HG03280 (cell line): ENCODE measurements around the gene CHST8.

Experiments used
- ATAC-seq: cut with Tn5 transposase; IDR thresholded peaks from one replicate; pipeline ENCODE4 v1.9.1; 2021; ENCODE audit warnings: mild to moderate bottlenecking, moderate library complexity; ENCODE audit not compliant: unreplicated experiment

Gene CHST8

DNA sequence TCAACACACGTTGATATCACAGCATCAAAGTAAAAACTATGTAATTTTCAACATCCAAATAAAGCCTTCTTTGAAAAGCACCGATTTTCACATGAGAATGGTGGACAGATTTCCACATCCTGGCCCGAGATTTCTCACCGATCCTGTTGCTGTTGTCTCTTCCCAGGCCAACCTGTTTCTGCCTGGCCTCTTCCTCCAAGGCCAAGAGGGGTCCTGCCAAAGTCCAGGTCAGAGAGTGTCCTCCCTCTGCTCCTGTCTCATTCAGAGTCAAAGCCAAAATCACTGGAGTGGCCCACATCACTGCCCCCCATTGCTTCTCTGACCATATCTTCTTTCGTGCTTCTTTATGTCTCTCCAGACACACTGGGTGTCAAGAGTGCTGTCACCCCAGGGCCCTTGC lies 49.5 kb downstream of the CHST8 start:
- ATAC-seq: no peak

DNA sequence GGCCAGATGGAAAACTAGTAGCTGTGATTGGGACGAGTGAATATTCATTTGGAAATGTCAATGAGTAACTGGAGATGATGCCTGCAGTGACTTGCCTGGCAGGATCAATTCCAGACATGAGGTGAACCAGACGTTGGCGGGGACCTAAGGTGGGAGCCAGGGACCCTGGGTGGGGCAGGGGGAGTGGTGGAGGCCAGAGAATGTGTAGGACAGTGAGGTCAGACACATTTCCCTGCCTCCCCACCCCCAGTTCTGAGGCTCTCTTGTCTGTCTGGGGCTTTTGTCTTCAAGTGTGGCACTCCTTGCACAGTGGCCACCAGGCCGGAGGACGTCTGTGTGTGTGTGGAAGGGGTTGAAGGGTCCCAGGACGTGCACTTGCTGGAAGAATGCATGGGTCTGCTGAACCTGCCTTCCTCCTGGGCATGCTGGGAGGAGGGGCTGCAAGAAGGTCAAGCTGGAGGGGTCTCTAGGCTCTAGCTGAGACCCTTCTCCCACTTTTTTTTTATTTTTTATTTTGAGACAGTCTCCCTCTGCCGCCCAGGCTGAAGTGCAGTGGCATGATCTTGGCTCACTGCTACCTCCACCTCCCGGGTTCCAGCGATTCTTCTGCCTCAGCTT lies 51.6 kb downstream of the CHST8 start:
- no peak for ATAC-seq

DNA sequence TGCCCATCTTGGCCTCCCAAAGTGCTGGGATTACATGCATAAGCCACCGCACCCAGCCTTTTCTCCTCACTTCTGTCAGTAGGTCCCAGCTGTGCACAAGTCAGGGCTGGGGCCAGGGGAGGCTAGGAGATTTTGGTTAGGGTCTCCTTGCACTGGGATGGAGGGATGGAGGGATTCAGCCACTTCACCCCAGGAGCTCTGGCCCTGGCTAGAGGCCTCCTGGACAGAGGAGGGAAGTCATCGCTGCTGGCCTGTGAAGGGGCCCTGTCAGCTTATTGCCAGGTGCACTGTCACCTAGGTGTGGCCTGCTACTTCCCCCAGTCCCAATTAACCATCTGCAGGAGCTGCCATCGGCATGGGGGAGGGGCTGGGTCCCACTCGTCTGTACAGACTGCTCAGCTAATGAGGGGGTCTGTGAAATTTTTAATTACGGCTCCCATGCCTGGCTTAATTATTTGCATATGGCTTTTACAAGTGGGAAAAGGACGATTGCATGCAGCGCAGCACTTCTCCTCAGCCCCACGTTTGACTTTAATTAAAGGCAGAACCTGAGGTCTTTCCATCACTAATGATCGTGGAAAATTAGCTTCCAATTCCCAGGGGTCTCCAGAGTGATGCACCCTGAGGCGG lies 52.4 kb downstream of the CHST8 start:
- ATAC-seq: no peak

DNA sequence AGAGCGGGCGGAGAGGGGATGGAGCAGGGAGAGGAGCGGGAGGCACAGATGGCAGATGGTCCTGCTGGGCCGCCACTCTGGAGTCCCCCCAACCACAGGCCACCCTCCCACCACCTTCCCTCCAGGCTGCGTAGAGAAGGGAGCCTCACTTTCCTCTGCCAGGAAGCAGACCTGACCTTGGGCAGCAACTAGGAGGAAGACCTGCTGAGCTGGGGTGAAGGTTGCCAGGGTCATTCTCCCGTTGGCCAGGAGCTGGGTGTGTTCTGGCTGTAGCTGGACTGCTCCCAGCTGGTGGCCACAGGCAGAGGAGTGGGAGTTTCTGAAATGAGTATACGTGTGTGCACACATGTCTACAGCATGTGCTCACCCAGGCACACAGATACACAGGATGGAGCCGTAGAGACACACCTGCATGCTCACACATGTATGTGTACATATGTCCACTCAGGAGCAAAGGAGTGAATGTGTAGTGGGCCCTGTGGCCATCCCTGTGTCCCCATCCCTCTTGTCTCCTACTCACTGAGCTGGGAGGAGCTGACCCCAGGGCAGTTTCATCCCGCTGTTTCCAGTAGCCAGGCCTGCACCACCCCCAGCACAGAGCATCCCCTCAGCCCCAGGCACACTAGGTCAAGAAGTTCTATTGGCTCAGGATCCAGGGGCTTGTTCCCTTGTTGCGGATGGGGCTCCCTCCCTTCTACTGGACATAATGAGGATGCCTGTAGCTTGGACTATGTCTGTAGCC lies 53.0 kb downstream of the CHST8 start:
- ATAC-seq: no peak

DNA sequence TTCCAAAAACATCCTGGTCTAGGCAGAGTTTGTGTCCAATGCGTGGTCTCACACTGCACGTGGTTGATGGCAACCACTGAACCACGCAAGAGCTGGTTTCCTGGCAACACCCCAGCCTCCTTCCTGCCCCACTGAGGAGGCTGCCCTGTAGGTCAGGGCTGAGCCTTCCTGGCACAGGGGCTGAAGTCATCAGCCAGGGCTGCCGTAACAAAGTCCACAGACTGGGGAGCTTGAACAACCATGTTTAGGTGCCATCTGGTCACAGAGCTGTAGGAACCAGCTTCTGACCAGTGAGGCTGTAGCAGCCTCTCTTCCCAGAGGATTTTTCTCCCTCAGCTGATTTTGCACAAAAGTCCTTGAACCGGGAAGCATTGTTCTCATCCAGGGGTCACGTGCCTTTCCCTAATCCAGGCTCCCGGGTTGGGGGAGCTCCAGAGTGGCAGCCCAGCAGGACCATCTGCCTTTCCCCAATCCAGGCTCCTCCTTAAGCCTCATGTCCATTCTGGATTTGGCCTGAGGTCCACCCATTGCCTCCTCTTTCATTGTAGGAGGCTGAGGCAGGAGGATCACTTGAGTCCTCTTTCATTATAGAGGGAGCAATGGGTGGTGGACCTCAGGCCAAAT lies 53.9 kb downstream of the CHST8 start:
- ATAC-seq: no peak

DNA sequence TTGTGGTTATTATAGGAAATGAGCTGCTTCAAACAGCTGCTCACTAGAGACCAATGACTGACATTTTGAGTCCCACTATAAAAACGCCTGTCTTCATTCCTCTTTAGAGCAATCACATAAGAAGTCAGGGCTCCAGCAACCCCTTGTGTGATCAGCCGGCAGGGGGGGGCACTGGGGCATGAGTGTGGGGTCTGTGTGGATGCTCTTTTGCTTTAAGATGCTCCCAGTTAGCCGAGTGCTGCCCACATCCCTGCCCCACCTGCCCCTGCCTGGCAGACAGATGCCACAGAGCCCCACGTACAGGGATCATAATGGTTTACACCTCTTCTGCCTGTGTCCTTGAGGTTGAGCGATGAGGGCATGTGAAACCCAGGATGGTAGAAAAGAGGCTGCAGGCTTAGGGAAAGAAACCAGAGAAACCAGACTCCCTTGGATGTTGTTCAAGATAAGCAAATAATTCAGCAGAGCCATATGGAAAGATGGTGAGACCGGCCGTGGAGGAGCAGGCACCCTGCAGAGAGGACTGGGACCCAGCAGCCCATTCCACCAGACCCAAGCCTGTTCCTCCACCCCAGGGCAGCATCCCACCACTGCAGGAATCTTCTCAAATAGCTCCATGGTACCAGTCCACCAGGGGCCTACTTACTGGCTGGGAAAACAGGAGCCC lies 55.4 kb downstream of the CHST8 start:
- no peak for ATAC-seq

DNA sequence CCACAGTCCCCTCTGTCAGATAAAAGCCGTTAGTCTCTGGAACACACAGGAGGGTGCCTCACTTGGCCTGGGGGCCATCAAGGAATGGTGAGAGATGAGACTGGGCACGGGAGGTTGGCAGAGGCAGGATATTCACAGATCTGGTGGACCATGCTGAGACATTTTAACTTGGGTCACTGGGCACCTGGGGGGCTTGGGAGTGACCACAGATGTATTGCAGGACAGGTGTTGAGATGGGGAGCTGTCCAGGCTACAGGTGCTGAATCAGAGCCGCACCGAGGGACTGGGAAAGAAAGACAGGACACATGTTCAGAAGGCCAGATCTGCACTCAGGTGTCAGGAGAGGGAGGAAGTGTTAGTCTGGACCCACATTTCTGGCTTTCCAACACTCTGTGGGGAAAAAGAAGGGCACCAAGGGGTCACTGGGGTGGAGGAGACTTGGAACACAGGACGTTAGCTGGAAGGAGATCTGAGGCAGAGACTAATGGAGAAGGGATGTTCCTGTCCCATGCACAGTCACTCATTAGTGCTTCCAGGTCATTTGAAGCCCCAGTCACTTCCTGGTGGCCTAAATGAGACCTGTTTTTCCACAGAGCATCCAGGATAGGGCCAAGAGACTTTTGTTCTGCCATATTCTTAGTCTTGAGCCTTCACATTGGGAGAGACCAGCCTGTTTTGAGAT lies 56.1 kb downstream of the CHST8 start:
- ATAC-seq: no peak

DNA sequence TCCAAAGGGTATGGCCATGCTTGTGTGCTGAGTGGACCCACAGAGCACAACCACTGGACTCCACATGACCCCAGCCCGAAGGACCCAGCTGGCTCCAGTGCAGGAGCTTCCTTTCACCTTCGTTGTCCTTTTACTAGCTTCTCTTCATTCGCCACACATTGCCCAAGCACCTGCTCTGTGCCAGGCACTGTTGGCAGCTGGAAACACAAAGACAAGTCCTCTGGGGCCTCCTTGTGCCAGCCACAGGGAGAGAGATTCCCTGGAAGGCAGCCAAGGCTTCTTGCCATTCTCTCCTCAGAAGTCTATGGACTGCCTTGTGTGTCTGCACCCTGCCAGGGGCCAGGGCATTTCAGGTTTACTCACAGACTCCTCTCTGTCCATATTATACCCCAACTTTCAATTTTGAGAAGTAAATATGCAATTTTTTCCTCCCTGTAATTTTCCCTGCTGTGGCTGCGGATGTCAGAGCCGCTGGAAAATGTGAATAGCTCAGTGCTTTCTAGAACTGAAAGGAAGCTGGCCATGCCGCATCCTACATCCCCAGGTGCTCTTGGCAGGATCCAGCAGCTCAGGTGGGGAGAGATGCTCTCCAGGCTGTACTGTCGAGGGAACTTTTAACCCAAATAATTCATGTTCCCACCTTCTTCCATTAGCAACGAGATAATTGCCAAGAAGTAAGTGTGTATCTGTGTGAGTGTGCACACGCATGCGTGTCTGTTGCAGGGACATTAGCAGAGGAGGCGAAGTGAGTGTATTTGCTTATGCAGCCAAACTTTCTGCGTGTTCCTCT lies 57.2 kb downstream of the CHST8 start:
- no peak for ATAC-seq

DNA sequence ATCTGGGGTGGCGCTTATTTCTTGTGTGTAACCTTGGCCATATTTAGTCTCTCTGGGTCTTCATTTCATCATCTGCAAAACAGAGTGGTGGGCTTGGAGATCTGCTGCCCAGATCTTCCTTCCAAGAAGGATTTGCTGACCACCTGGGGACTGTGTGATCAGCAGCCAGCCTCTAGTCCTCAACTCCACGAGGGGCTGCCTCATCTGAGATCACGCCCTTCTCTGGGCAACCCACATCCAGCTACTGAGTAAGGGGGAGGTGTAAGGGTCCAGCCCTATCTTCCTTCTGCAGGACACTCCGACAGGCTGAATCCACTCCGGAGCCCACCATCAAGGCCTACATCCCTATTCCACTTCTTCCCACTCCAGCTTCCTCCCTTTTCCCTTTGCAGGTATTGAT lies 57.9 kb downstream of the CHST8 start:
- ATAC-seq: no peak

DNA sequence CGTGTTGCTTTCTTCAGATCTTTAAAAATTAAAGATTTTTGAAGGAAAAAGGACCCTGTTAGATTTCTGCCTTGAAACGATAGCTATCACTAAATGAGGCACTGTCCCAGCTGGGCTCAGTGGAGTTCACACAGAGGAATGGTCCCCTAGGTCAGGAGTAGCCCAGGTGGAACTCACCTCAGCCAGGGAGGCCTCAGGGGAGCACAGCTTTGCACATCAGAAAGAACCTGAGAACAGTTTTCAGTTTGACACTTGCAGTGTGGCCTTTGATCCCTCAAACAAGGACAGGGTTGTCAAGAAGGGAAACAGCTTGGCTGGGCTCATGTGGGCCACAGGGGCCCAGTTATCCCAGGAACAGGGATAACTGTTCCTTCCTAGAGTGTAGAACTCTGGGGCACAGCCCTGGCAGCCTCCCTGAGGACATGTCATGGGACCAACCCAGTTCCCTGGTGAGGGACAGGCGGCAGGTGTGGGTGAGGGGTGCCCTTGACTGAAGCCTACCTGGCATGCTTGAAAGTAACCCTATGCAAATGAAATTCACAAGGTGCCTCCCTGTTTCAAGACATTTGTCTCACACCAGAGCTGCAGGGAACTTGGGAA lies 59.4 kb downstream of the CHST8 start:
- ATAC-seq: no peak

DNA sequence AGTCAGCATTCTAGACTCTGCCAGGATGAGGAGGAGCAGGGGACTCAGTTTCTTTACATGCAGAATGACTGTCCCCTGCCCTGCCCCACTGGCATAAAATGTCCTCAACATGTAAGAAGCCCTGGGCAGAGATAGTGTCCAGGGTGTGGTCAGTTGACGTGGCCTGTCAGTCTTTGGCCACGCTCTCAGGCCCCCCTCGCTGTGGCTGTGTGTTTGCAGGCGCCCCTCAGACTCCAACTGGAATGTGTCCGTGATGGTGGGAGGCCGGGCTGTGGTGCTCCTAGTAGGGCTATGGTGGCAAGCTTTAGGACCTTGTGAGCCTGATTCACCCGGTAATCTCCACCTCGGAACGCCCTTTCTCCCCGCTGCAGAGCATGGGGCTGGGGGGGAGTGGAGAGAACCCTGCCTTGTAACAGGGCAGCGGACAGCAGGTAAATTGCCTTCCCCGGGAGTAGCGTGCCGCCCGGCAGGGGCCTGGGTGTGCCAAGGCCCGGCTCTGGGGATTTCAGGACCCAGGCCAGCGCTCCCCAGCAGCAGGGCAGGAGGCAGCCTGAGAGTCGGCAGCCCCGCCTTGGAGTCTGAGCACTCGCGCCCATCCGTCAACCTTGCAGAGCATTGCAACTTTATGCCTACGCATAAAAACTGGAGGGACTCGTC lies 62.3 kb downstream of the CHST8 start:
- no peak for ATAC-seq

DNA sequence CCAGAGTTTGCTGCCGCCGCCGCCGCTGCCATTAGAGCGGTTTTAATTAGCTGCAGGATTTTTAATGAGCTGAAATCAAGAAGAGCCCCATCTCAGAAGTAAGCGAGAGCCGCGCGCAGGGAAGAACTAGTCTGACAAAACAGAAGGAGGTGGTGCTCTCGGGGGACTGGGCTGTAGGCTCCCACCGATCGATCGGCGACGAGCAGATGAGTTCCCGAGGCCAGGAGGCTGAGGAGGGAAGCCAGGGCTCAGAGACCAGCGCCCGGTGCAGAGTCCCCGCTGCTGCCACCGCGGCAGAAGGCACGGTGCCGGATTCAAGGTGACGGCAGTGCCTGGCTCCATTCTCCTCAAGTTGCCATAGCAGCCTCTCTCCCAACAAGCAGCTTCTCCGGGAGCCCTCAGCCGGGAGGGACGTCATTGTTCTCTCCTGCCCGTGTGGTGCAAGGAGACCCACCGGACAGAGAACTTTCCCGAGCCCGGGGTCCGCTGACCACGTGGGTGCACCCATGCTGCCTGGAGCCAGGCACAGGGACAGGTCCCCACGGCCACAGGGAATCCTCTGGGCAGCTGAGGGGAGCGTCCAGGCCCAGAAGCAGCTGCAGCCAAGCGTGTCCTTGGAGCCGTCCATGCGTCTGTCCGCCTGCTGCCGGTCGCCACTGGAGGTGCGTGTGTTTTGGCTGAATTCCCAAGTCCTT lies 62.9 kb downstream of the CHST8 start:
- no peak for ATAC-seq

DNA sequence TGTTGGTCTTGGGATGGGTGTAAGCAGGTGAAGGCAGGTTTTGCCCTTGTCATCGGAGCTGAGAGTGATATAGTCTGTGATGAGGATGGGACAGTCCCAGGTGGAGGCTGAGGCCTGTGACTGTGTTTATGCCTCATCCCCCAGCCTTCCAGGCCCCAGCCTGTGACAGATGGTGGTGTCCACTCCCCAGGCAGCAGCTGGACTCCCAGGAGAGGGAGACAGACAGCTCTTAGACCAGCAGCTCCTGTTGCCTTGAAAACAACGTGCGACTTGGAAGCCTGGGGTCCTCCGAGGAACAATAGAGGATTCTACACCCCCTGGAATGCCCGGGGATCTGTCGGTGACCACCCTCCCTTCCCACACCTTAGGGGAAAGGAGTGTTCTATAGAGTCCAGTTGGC lies 63.8 kb downstream of the CHST8 start:
- no peak for ATAC-seq

DNA sequence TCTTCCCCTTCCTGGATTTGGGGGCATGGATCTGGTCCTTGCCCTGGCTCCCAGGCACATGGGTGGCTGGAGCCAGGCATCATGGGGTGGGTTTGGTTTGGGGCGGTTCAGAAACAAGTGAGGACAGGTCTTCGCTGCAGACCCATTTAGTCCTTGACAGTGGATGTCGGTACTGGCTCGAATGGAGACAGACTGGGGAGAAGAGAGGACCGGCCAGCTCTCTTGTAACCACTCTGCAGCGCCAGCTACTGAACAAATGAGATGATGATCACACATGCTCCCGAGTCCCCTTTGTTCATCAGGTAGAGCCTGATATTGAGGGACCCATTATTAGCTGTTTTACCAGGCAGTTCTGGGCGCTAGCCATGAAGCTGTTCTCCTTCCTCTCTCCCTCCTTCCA lies 64.5 kb downstream of the CHST8 start:
- ATAC-seq: no peak

DNA sequence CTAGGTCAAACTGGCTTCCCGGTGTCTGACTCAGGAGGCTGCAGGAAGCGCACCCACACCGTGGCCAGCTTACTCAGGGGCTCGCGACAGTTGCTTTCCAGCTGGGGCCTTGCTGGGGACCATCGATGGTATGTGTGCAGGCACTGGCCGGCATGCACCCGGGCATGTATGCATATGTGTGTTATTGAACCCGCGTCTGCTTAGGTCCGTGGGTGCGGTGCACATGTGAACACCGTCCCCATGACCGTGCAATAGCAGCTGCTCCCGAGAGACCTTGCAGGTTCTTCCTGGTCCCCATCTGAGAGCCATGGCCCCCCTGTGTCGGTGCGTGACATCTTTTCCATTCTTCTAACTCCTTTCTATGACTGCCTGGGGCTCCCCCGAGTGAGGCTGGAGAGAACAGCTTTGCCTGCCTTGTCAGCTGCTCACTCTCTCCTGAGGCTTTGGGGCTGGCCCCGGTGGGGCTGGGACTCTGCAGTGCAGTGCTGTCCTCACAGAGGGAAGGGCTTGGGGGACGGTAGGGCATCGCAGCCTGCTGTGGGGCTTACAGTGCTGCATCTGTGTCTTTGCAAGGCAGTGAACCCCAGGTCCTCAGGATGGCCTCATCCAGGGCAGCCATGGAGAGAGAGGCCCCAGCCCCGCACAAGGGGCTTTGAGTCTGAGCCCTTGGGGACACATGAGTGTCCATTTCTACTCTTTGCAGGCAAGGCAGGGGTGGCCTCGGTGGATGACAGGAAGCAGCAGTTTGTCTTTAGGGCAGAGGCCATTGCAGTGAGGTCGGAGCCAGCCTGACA lies 65.1 kb downstream of the CHST8 start:
- ATAC-seq: no peak

DNA sequence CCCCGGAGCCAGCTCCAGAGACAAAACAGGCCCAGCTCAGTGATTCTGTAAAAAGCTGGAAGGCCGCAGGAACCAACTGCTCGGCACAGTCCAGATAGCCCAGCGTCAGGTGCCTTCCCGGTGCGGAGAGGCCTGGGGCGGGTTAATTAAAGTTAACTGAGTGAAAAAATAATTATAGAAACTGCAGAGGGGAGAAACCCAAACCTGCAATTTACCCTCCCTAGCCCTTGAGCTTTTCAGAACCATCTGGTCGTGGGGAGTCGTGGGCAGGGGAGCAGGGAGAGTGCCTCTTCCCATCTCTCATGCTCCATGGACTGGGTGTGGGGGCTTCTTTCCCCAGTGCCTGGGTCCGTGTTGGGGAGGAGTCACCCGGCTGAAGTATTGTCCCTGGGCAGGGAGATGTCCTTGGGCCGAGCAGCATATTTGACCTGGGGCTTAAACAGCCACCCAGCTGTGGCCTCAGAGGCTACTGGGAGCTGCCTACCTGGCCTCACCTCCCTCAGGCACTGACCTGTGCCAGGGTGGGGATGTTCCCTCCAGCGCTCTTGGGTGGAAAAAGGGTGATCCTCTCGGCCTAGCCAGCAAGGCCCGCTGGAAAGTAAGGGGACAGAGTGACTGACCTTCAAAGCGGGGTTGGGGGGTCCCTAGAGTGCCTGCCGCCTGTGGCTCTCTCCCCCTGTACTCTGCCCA lies 65.9 kb downstream of the CHST8 start:
- no peak for ATAC-seq
